Ovary (tissue), 9 donors: ENCODE data around the gene GRIK4. TPM values are rescaled to one million over a fixed set of nuclear protein-coding genes. Genes with fewer than 3 reads are reported as not detected.

Source experiments
- DNase-seq, 5 donors: peaks; one replicate each; pipeline ENCODE4 v3.0.0-alpha.2; 2019 to 2020
- H3K27ac ChIP-seq, 2 donors: fragments of 200-600 bp; one replicate each; pipeline versions ENCODE4 v1.5.1 to v1.8.0; 2019 to 2022
- H3K27me3 ChIP-seq: fragments of 200-600 bp; one replicate; pipeline ENCODE4 v1.8.0; 2022
- H3K36me3 ChIP-seq: fragments of 200-600 bp; sonication (generic); one replicate; pipeline ENCODE4 v1.5.1; 2019
- H3K4me1 ChIP-seq: one replicate; pipeline ENCODE4 v1.8.1; 2013; ENCODE audit warnings: mild to moderate bottlenecking, moderate library complexity; ENCODE audit not compliant: insufficient read depth
- H3K4me3 ChIP-seq: fragments of 200-600 bp; sonication (generic); one replicate; pipeline ENCODE4 v1.5.1; 2017
- H3K9me3 ChIP-seq, 2 donors: fragments of 200-600 bp in 1 of 2; sonication (generic) in 1 of 2; one replicate each; pipeline versions ENCODE4 v1.5.1 to v1.8.1; 2013 to 2019; ENCODE audit warnings: mild to moderate bottlenecking in 1 of 2, moderate library complexity in 1 of 2
- EP300 ChIP-seq: sonication (generic); formaldehyde crosslinking; IDR thresholded peaks from one replicate; pipeline ENCODE4 v1.6.1; 2017; ENCODE audit warnings: antibody characterized with exemption
- POLR2A ChIP-seq: fragments of 450-650 bp; IDR thresholded peaks from one replicate; pipeline ENCODE4 v1.6.1; 2017; ENCODE audit warnings: antibody characterized with exemption, mild to moderate bottlenecking, moderate library complexity
- WGBS, 3 donors: extraction: QIAGEN DNeasy Blood & Tissue Kit in 1 of 3; methylation state at CpG; one replicate each; pipeline versions ENCODE4 v1.1.5 to v1.1.7; 2013 to 2017; 5-methylcytosine and 5-hydroxymethylcytosine counted together
- intact Hi-C, 4 donors: fragments of 100-400 bp; cut with DNase I; formaldehyde crosslinking; loops; one replicate each; pipeline versions ENCODE4 v1.11.0 to v1.15.1; 2022 to 2023
- polyA plus RNA-seq, 2 donors: library from polyadenylated mRNA; stranded (reverse); fragments of 200-250 nt in 1 of 2; fragments of 350-450 nt in 1 of 2; fragmentation: Illumina TruSeq in 1 of 2; extraction: RNeasy Lipid Tissue Mini Kit (QIAGEN cat#74804) in 1 of 2; gene quantifications; one replicate each; pipeline ENCODE4 v1.2.3, GENCODE V29; 2013 to 2014
- total RNA-seq, 7 donors: library from RNA; depleted of rRNA in 2 of 7; stranded (reverse); fragments of >200 nt in 2 of 7; fragmentation: NEBNext Ultra II Directional in 3 of 7; extraction: Animal tissue kit (Norgen Biotek cat#: 25700) in 3 of 7; gene quantifications; one replicate each; pipeline versions ENCODE4 v1.1.0 to v1.2.4, GENCODE V29; 2016 to 2023
- TF ChIP-seq, protein P1 (sequence below), 3 donors: fragments of 450-650 bp in 2 of 3; fragments of 200-600 bp in 1 of 3; IDR thresholded peaks; one replicate each; pipeline versions ENCODE4 v1.5.1 to v1.8.0; 2016 to 2022; ENCODE audit warnings: antibody characterized with exemption in 3 of 3, mild to moderate bottlenecking in 1 of 3
- donor health status: DM: no; HTN: no; CAD: no; lungs with moderate emphysema.
- donor health status: DM: no; HTN: no; CAD: no.
- donor health status: Bipolar disorder and iron deficiency.
- donor health status: DM: yes; HTN: yes; CAD: no.
- donor health status: DM: no; HTN: no; CAD: no.
- donor health status: DM: yes; HTN: yes; CAD: no.

The GRIK4 gene
- total and polyA plus RNA-seq, 9 donors, result 1.3 to 13.4 (median 2.3) TPM

DNA sequence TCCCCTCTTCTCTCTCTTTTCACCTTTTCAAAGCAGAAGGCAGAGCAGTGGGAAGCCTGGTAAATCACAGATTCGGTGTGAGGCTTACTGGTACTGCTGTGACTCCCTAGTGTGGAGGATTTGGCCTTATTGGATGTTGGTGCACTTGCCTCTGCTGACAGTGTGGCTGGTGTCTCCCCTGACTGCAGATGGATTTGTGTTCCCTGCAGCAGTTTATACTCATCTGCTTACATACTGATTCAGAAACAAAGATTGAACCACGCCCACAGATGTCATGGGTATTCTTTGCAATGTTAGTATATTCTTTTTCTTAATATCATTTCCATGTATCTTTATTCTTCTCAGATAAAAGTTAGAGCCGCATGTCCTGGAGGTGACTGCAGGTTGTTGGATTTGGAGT lies 26.8 kb upstream of the GRIK4 start:
- no peaks in the 10 kb centered on the region for H3K27me3 ChIP-seq
- H3K4me1 ChIP-seq, result no peaks in the 10 kb centered on the region
- H3K9me3 ChIP-seq, result no peaks in the 10 kb centered on the region
- no peak overlapping the region for H3K4me3 ChIP-seq
- 81 to 93% (median 90%) methylated on average over 3 of the region's 3 CpGs for WGBS, 3 donors
- DNase-seq, result no peak
- H3K36me3 ChIP-seq, result no peaks in the 10 kb centered on the region
- TF ChIP-seq POLR2A, result no peak
- TF ChIP-seq, protein P1, sequence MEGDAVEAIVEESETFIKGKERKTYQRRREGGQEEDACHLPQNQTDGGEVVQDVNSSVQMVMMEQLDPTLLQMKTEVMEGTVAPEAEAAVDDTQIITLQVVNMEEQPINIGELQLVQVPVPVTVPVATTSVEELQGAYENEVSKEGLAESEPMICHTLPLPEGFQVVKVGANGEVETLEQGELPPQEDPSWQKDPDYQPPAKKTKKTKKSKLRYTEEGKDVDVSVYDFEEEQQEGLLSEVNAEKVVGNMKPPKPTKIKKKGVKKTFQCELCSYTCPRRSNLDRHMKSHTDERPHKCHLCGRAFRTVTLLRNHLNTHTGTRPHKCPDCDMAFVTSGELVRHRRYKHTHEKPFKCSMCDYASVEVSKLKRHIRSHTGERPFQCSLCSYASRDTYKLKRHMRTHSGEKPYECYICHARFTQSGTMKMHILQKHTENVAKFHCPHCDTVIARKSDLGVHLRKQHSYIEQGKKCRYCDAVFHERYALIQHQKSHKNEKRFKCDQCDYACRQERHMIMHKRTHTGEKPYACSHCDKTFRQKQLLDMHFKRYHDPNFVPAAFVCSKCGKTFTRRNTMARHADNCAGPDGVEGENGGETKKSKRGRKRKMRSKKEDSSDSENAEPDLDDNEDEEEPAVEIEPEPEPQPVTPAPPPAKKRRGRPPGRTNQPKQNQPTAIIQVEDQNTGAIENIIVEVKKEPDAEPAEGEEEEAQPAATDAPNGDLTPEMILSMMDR (IDR thresholded peaks at IDR 0.05), result no peak
- no peak for TF ChIP-seq EP300
- no peak overlapping the region for H3K27ac ChIP-seq
- intact Hi-C loops, result no loop called here

DNA sequence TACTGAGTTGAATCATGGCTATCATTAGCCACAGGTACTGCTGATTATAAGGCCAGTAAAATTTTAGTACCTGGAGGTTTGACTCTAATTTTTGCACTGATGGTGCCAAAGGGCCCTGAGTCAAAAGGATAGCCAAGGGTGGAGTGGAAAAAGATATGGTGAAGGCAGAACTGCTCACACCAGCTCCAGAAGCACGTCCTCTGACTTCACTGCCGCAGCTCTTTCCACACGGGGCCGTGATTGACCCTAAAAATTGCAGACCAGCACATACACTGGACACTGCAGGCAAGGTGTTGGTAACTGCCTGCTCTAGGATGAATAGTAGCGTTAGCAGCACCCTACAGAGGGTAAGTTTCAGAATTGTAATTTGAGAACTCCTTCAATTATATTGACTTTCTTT lies 25.4 kb upstream of the GRIK4 start:
- no peaks in the 10 kb centered on the region for H3K27me3 ChIP-seq
- TF ChIP-seq EP300 (no peak), POLR2A (no peak)
- TF ChIP-seq, protein P1 (IDR thresholded peaks at IDR 0.05), result no peak
- no peaks in the 10 kb centered on the region for H3K4me1 ChIP-seq
- DNase-seq, result no peak
- no peak overlapping the region for H3K4me3 ChIP-seq
- H3K27ac ChIP-seq, result no peak overlapping the region
- H3K36me3 ChIP-seq, result no peaks in the 10 kb centered on the region
- intact Hi-C loops, result no loop called here
- 93 to 95% (median 95%) methylated on average over 5 of the region's 5 CpGs for WGBS, 3 donors
- no peaks in the 10 kb centered on the region for H3K9me3 ChIP-seq

DNA sequence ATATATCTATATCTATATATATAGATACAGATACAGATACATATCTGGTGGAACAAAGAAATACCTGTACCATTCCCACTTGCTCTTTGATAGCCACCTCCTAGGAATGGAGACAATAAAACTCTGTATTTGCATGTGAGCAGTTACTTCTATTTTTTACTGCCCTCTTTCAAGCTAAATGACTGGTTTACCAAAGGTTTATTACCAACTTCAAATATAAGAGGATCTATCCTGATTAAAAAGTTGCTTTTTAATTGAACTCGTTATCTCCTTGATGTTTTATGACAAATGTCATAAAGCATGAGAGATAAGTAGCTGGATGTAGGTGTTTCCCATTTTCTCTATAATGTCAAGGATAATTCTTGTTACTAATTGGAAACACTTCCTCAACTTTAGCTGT lies 21.7 kb upstream of the GRIK4 start:
- H3K36me3 ChIP-seq, result no peaks in the 10 kb centered on the region
- DNase-seq, result no peak
- TF ChIP-seq POLR2A, result no peak
- no peak for TF ChIP-seq EP300
- TF ChIP-seq, protein P1 (IDR thresholded peaks at IDR 0.05), result no peak
- no peak overlapping the region for H3K4me3 ChIP-seq
- no peak overlapping the region for H3K27ac ChIP-seq
- no peaks in the 10 kb centered on the region for H3K27me3 ChIP-seq
- H3K4me1 ChIP-seq, result no peaks in the 10 kb centered on the region
- intact Hi-C loops, result no loop called here
- no peaks in the 10 kb centered on the region for H3K9me3 ChIP-seq
- WGBS, 3 donors, result 49 to 64% (median 59%) methylated on average over 1 of the region's 1 CpG

DNA sequence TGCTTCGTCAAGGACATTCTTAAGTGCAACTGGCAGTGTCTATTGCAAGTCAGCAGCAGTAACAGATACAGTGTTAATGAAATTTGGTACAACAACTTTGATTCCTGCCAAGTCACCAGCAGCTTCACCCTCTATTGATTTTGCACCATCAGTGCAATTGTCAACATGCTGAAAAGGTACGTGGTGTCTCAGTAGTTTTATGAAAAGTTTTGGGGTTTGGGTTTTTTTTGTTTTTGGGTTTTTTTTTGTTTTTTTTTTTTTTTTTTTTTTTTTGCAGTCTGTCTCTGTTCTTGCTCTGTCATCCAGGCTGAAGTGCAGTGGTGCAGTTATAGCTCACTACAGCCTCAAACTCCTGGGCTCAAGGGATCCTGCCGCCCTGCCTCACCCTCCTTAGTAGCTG lies 19.1 kb upstream of the GRIK4 start:
- H3K4me1 ChIP-seq, result no peaks in the 10 kb centered on the region
- no peak for TF ChIP-seq EP300
- TF ChIP-seq POLR2A, result no peak
- TF ChIP-seq, protein P1 (IDR thresholded peaks at IDR 0.05), result no peak
- 66 to 75% (median 69%) methylated on average over 3 of the region's 3 CpGs for WGBS, 3 donors
- DNase-seq, result no peak
- H3K27ac ChIP-seq, result no peak overlapping the region
- no peaks in the 10 kb centered on the region for H3K9me3 ChIP-seq
- intact Hi-C loops, result no loop called here
- H3K36me3 ChIP-seq, result no peaks in the 10 kb centered on the region
- no peak overlapping the region for H3K4me3 ChIP-seq
- H3K27me3 ChIP-seq, result no peaks in the 10 kb centered on the region

DNA sequence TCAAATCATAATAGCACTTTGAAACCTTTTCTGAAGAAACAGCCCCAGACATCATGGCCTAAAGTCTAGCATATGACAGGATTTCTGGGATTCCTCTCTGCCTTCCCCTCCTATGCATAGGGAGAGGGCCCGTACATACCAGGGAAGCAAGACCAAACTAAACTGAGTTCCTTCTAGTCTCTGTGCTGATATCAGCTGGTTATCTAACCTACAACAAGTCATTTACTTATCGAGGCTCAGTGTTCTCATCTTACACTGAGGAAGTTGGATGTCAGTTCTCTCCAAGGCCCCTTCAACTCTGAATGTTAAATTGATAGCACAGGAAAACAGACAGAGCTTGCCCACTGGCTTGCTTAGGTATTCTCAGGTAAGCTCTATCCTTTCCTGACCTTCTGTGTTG lies 17.0 kb upstream of the GRIK4 start:
- Histone ChIP-seq H3K27me3 (no peaks in the 10 kb centered on the region), H3K27ac (no peak overlapping the region), H3K9me3 (no peaks in the 10 kb centered on the region), H3K4me1 (no peaks in the 10 kb centered on the region), H3K4me3 (no peak overlapping the region), H3K36me3 (no peaks in the 10 kb centered on the region)
- no peak for TF ChIP-seq EP300
- TF ChIP-seq, protein P1 (IDR thresholded peaks at IDR 0.05), result no peak
- no peak for TF ChIP-seq POLR2A
- intact Hi-C loops, result no loop called here
- DNase-seq, result no peak
- WGBS, 3 donors, result 42 to 47% (median 43%) methylated on average over 2 of the region's 2 CpGs
